ENCODE measurements around the gene IFT122.
A peak's percentile ranks its signal among the peaks of the same experiment; 100 is the strongest.

IFT122 gene

DNA sequence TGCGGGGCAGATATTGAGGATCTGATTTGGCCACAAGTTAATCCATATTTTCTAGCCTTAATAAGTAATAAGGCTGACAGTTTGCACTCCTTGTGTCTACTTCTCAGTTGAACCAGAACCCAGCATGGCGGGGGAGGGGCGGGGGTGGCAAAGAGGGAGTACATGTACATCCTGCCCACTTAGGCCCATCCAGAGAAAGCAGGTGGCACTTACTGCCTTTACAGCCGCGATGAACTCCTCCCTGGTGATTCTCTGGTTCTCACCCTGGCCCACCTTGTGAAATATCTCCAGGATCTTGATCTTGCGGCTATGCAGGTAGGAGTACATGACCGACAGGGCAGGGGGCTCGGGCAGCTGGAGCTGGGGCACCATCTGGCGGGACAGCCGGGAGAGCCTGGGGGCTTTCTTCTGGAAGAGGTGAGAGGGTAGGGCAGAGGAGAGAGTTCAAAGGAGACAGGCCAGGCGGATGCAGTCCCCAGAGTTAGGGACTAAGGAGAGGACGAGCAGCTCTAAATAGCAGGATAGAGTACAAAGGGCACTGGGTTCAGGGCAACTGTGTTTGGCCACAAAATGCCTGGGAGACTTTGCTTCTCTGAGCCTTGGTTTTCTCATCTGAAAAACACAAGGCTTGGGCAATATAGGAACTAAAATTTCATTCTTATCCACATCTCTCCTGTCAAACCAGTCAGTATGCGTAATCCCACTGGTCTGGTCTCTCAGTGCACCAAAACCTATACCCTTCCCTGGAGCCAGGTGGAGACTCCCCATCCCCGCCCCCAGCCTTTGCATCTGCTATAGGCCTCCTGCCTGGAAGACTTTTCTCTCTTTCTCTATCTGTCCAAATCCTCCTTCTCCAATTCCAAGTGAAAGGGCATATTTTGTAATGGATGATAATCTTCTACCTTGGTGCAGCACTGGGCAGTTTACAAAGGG is 21.7 kb upstream of the IFT122 start:
- H3K27ac ChIP-seq, result no peak overlapping the region
- TF ChIP-seq CTCF (conservative IDR thresholded peaks at IDR 0.05), result no peak

DNA sequence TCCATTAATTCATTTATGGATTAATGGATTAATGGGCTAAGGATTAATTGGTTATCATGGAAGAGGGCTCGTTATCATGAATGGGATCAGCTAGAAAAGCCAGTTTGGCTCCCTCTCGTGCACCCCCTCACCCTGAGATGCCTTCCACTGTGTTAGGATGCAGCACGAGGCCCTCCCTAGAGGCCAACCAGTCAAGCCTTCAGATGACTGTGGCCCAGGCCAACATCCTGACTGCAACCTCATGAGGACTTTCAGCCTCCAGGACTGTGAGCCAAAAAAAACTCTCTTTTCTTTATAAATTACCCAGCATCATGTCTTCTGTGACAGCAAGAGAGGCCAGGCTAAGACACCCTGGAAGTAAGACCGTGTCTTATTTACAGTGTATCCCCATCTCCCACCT is 20.5 kb upstream of the IFT122 start:
- H3K27ac ChIP-seq, result no peak overlapping the region
- TF ChIP-seq CTCF (conservative IDR thresholded peaks at IDR 0.05), result no peak

GRCh38 chr3:129421236-129421883 is 18.7 kb upstream of the IFT122 start:
- no peak for TF ChIP-seq CTCF (conservative IDR thresholded peaks at IDR 0.05)
- H3K27ac ChIP-seq, result no peak overlapping the region

- no peak for TF ChIP-seq CTCF (conservative IDR thresholded peaks at IDR 0.05)
- H3K27ac ChIP-seq, result no peak overlapping the region
Measured at GRCh38 chr3:129421988-129422745, 17.9 kb upstream of the IFT122 start.

GRCh38 chr3:129422897-129423296 is 17.1 kb upstream of the IFT122 start:
- TF ChIP-seq CTCF (conservative IDR thresholded peaks at IDR 0.05), result no peak
- H3K27ac ChIP-seq, result no peak overlapping the region; the same call in 1 of the 2 replicates

DNA sequence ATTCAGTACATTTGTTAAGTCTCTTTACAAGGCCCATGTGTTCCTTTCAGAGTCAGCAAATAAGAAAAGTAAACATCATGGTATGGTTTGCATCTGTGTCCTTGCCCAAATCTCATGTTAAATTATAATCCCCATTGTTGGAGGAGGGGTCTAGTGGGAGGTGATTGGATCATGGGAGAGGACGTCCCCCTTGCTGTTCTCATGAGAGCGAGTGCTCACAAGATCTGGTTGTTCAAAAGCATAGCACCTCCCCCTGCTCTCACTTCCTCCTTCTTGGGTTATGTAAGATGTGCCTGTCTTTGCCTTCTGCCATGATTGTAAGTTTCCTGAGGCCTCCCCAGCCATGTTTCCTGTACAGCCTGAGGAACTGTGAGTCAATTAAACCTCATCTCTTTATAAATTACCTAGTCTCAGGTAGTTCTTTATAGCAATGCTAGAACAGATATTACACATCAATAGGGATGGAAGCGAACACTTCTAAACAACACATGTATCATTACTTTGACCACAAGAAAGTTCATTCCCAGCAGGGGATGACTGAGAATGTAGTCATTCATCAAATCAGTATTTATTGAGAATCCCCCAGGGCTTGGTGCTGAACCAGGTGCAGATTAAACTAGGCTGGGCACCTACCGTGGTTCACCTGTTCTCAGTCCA is 15.7 kb upstream of the IFT122 start:
- TF ChIP-seq CTCF (conservative IDR thresholded peaks at IDR 0.05), result no peak
- peak overlapping the region; percentile 68 for H3K27ac ChIP-seq

Measured in VCaP (cell line).